Skeletal muscle cell (primary cell): ENCODE results near the gene B9D2.
"Not testable (repeated sequence)": the region's sequence is repeated elsewhere in the genome, so short reads cannot be mapped to it uniquely, and the experiment has no call there.

Source experiments
- DNase-seq: peaks from one replicate; pipeline ENCODE4 v3.0.0-alpha.2; 2010; ENCODE audit warnings: low read depth
- H3K4me3 ChIP-seq: 2 replicates; pipeline ENCODE4 v1.5.1; 2011; ENCODE audit warnings: low read depth, mild to moderate bottlenecking, control low read depth, low read length, moderate library complexity

Gene B9D2

GRCh38 chr19:41395355-41395754 is 31.4 kb upstream of the B9D2 start:
- no peak overlapping the region for H3K4me3 ChIP-seq
- DNase-seq = no peak

GRCh38 chr19:41392775-41393174 is 28.8 kb upstream of the B9D2 start:
- no peak for DNase-seq
- no peak overlapping the region for H3K4me3 ChIP-seq

- H3K4me3 ChIP-seq = no peak overlapping the region
- DNase-seq = no peak
Observed at GRCh38 chr19:41391618-41392017, 27.7 kb upstream of the B9D2 start.

- H3K4me3 ChIP-seq = no peak overlapping the region
- DNase-seq = no peak
Observed at GRCh38 chr19:41386442-41386841, 22.5 kb upstream of the B9D2 start.

GRCh38 chr19:41384351-41384750 is 20.4 kb upstream of the B9D2 start:
- no peak for DNase-seq
- H3K4me3 ChIP-seq = no peak overlapping the region

GRCh38 chr19:41381536-41381935 is 17.6 kb upstream of the B9D2 start:
- DNase-seq, H3K4me3 ChIP-seq: not testable (repeated sequence)

- H3K4me3 ChIP-seq = no peak overlapping the region
Observed at GRCh38 chr19:41377977-41378709, 14.2 kb upstream of the B9D2 start.

GRCh38 chr19:41376998-41377365 is 13.0 kb upstream of the B9D2 start:
- H3K4me3 ChIP-seq = peak overlapping the region; percentile 61
- DNase-seq = no peak

More at GRCh38 chr19:41377977-41378709, 14.2 kb upstream of the B9D2 start:
- DNase-seq = no peak

- H3K4me3 ChIP-seq = peak within 1 kb of the TSS; percentile 61
- DNase-seq = no peak
Observed at GRCh38 chr19:41376241-41376997, 12.5 kb upstream of the B9D2 start, which contains the start of gene TMEM91. TMEM91 (plus strand) TSS chr19:41376533; CDS start chr19:41378310, 1,777 bp downstream.

- DNase-seq = peak; percentile 75
- no peak overlapping the region for H3K4me3 ChIP-seq
Observed at GRCh38 chr19:41373993-41374392, 10.0 kb upstream of the B9D2 start.

- no peak for DNase-seq
Observed at GRCh38 chr19:41372501-41372900, 8.6 kb upstream of the B9D2 start.

GRCh38 chr19:41371541-41371940 is 7.6 kb upstream of the B9D2 start:
- DNase-seq = no peak
- H3K4me3 ChIP-seq = no peak overlapping the region

More at GRCh38 chr19:41372501-41372900, 8.6 kb upstream of the B9D2 start:
- no peak overlapping the region for H3K4me3 ChIP-seq

GRCh38 chr19:41371119-41371518 is 7.2 kb upstream of the B9D2 start:
- H3K4me3 ChIP-seq, DNase-seq: not testable (repeated sequence)

GRCh38 chr19:41369769-41370168 is 5.8 kb upstream of the B9D2 start:
- H3K4me3 ChIP-seq = no peak overlapping the region
- DNase-seq = no peak

GRCh38 chr19:41367848-41368301 is 3.9 kb upstream of the B9D2 start:
- no peak for DNase-seq
- no peak overlapping the region for H3K4me3 ChIP-seq

GRCh38 chr19:41366089-41366488 is 2.1 kb upstream of the B9D2 start:
- DNase-seq = no peak
- H3K4me3 ChIP-seq = no peak overlapping the region

- H3K4me3 ChIP-seq = peak overlapping the region; percentile 77
- no peak for DNase-seq
Observed at GRCh38 chr19:41364524-41365391, 809 bp upstream of the B9D2 start.

GRCh38 chr19:41363371-41363752 is 587 bp downstream of the B9D2 start:
- no peak for DNase-seq
- H3K4me3 ChIP-seq = peak overlapping the region; percentile 77

- no peak overlapping the region for H3K4me3 ChIP-seq
- no peak for DNase-seq
Observed at GRCh38 chr19:41362143-41362847, 1.7 kb downstream of the B9D2 start.
